Kasumi-1 (cell line): ENCODE results near the gene SLC1A2.

Source experiments
- DNase-seq, 2 experiments: peaks; one replicate each; lab custom pipeline; 2025; lab: John Stamatoyannopoulos, UW

The SLC1A2 gene

GRCh38 chr11:35225946-35226520 lies 193.3 kb downstream of the SLC1A2 start:
- no peak for DNase-seq

- no peak for DNase-seq
These were observed 195.4 kb downstream of the SLC1A2 start for GRCh38 chr11:35223991-35224390.

- no peak for DNase-seq
These were observed 196.0 kb downstream of the SLC1A2 start for GRCh38 chr11:35223371-35223796.

GRCh38 chr11:35218956-35219355 lies 200.4 kb downstream of the SLC1A2 start:
- no peak for DNase-seq

GRCh38 chr11:35216962-35217678 lies 202.2 kb downstream of the SLC1A2 start:
- no peak for DNase-seq

- DNase-seq, result no peak
These were observed 203.4 kb downstream of the SLC1A2 start for GRCh38 chr11:35215945-35216344.

- DNase-seq, result no peak
These were observed 204.6 kb downstream of the SLC1A2 start for GRCh38 chr11:35214792-35215193.

GRCh38 chr11:35214226-35214770 lies 205.1 kb downstream of the SLC1A2 start:
- no peak for DNase-seq

- DNase-seq, result peak; percentile 76 to 88
These were observed 207.4 kb downstream of the SLC1A2 start for GRCh38 chr11:35211952-35212351.

- DNase-seq, result no peak
These were observed 208.3 kb downstream of the SLC1A2 start for GRCh38 chr11:35210876-35211546.

- DNase-seq, result no peak
These were observed 210.6 kb downstream of the SLC1A2 start for GRCh38 chr11:35208795-35209194.

- no peak for DNase-seq
These were observed 211.6 kb downstream of the SLC1A2 start for GRCh38 chr11:35207471-35208403.

- no peak for DNase-seq
These were observed 212.7 kb downstream of the SLC1A2 start for GRCh38 chr11:35206616-35207015.

GRCh38 chr11:35204614-35205013 lies 214.7 kb downstream of the SLC1A2 start:
- DNase-seq, result no peak
